Mesendoderm (in vitro differentiated cells): ENCODE data around the gene TBCE.

Source experiments
- DNase-seq: peaks from one replicate; pipeline ENCODE4 v3.0.0; 2013
- H2AK5ac ChIP-seq: 2 replicates; pipeline ENCODE4 v1.6.1; 2013; ENCODE audit warnings: low read length, inconsistent platforms
- H2BK120ac ChIP-seq: 2 replicates; pipeline ENCODE4 v1.6.1; 2013; ENCODE audit warnings: low read depth, mild to moderate bottlenecking, low read length, moderate library complexity, mixed read lengths
- H2BK15ac ChIP-seq: replicated peaks from 2 replicates; pipeline ENCODE4 v1.6.1; 2013; ENCODE audit warnings: low read depth, mild to moderate bottlenecking, moderate library complexity
- H2BK5ac ChIP-seq: 2 replicates; pipeline ENCODE4 v1.6.1; 2013; ENCODE audit warnings: low read length, inconsistent platforms
- H3K18ac ChIP-seq: 2 replicates; pipeline ENCODE4 v1.6.1; 2013; ENCODE audit warnings: mild to moderate bottlenecking, low read length, mixed read lengths
- H3K23ac ChIP-seq: one replicate; pipeline ENCODE4 v1.6.1; 2013; ENCODE audit warnings: low read length
- H3K27ac ChIP-seq: 2 replicates; pipeline ENCODE4 v1.5.1; 2013; ENCODE audit warnings: low read depth, mild to moderate bottlenecking, inconsistent platforms, low read length, moderate library complexity
- H3K27me3 ChIP-seq: 2 replicates; pipeline ENCODE4 v1.6.1; 2013; ENCODE audit warnings: low read length, control low read depth, mild to moderate bottlenecking, inconsistent platforms; ENCODE audit not compliant: insufficient read depth, poor library complexity
- H3K36me3 ChIP-seq: 2 replicates; pipeline ENCODE4 v1.6.1; 2013; ENCODE audit warnings: low read length, inconsistent platforms; ENCODE audit not compliant: control insufficient read depth, insufficient read depth
- H3K4ac ChIP-seq: one replicate; pipeline ENCODE4 v1.6.1; 2013; ENCODE audit warnings: low read depth, mild to moderate bottlenecking, low read length, moderate library complexity
- H3K4me1 ChIP-seq: 2 replicates; pipeline ENCODE4 v1.6.1; 2013; ENCODE audit warnings: low read depth, low read length, inconsistent platforms; ENCODE audit not compliant: control insufficient read depth
- H3K4me2 ChIP-seq: 2 replicates; pipeline ENCODE4 v1.6.1; 2013; ENCODE audit warnings: low read length
- H3K4me3 ChIP-seq: 2 replicates; pipeline ENCODE4 v1.5.1; 2013; ENCODE audit warnings: mild to moderate bottlenecking, low read length
- H3K56ac ChIP-seq: one replicate; pipeline ENCODE4 v1.6.1; 2013; ENCODE audit warnings: low read length
- H3K79me1 ChIP-seq: 2 replicates; pipeline ENCODE4 v1.6.1; 2013; ENCODE audit warnings: low read length, inconsistent platforms
- H3K79me2 ChIP-seq: 2 replicates; pipeline ENCODE4 v1.6.1; 2013; ENCODE audit warnings: mild to moderate bottlenecking, low read length; ENCODE audit not compliant: control insufficient read depth, insufficient read depth
- H3K9ac ChIP-seq: 2 replicates; pipeline ENCODE4 v1.6.1; 2013; ENCODE audit warnings: low read length, inconsistent platforms
- H4K5ac ChIP-seq: one replicate; pipeline ENCODE4 v1.6.1; 2013; ENCODE audit warnings: low read length
- H4K8ac ChIP-seq: one replicate; pipeline ENCODE4 v1.6.1; 2013; ENCODE audit warnings: low read depth, mild to moderate bottlenecking, control low read depth, low read length, moderate library complexity
- WGBS: extraction: QIAGEN DNeasy Blood & Tissue Kit; methylation state at CpG from one replicate; pipeline ENCODE4 v1.1.7; 2013; ENCODE audit warnings: low lambda C conversion rate, missing lambda C conversion rate; ENCODE audit not compliant: insufficient coverage; ENCODE audit errors: extremely low coverage; 5-methylcytosine and 5-hydroxymethylcytosine counted together

TBCE gene

DNA sequence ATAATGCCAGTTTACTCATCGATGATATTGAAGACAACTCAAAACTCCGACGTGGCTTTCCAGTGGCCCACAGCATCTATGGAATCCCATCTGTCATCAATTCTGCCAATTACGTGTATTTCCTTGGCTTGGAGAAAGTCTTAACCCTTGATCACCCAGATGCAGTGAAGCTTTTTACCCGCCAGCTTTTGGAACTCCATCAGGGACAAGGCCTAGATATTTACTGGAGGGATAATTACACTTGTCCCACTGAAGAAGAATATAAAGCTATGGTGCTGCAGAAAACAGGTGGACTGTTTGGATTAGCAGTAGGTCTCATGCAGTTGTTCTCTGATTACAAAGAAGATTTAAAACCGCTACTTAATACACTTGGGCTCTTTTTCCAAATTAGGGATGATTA lies 25.2 kb upstream of the TBCE start:
- no peaks in the 10 kb centered on the region for H3K79me1 ChIP-seq
- H3K36me3 ChIP-seq = no peaks in the 10 kb centered on the region
- H4K5ac ChIP-seq = no peak overlapping the region

DNA sequence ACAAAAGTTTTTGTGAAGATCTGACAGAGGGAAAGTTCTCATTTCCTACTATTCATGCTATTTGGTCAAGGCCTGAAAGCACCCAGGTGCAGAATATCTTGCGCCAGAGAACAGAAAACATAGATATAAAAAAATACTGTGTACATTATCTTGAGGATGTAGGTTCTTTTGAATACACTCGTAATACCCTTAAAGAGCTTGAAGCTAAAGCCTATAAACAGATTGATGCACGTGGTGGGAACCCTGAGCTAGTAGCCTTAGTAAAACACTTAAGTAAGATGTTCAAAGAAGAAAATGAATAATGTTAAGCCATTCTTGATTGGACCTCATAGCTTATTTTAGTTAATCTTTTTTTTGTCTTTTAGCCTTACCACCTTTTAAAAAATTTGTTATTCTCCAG lies 24.8 kb upstream of the TBCE start:
- Histone ChIP-seq H3K9ac (no peak overlapping the region), H3K18ac (no peak overlapping the region), H3K4ac (no peak overlapping the region), H3K56ac (no peak overlapping the region), H3K27ac (no peak overlapping the region), H2BK15ac (no peak overlapping the region), H4K8ac (no peak overlapping the region), H3K23ac (no peak overlapping the region), H3K36me3 (no peaks in the 10 kb centered on the region), H3K4me1 (no peaks in the 10 kb centered on the region), H2BK120ac (no peak overlapping the region), H3K79me1 (no peaks in the 10 kb centered on the region), H3K27me3 (no peaks in the 10 kb centered on the region), H2AK5ac (no peak overlapping the region), H3K79me2 (no peaks in the 10 kb centered on the region), H4K5ac (no peak overlapping the region), H3K4me3 (no peak overlapping the region), H2BK5ac (no peak overlapping the region), H3K4me2 (no peak overlapping the region)
- DNase-seq = no peak
- no CpG with 5 or more reads among the region's 3 CpGs for WGBS

More for the DNA sequence above, 25.2 kb upstream of the TBCE start:
- no peaks in the 10 kb centered on the region for H3K27me3 ChIP-seq
- no peak overlapping the region for H3K4me2 ChIP-seq
- H4K8ac ChIP-seq = no peak overlapping the region
- no CpG with 5 or more reads among the region's 6 CpGs for WGBS
- no peak overlapping the region for H3K18ac ChIP-seq
- H3K23ac ChIP-seq = no peak overlapping the region
- no peak for DNase-seq
- no peak overlapping the region for H2BK15ac ChIP-seq
- H3K4me3 ChIP-seq = no peak overlapping the region
- no peak overlapping the region for H2BK120ac ChIP-seq
- no peak overlapping the region for H3K4ac ChIP-seq
- no peak overlapping the region for H2BK5ac ChIP-seq
- no peak overlapping the region for H3K27ac ChIP-seq
- H3K56ac ChIP-seq = no peak overlapping the region
- no peak overlapping the region for H2AK5ac ChIP-seq
- H3K9ac ChIP-seq = no peak overlapping the region
- H3K79me2 ChIP-seq = no peaks in the 10 kb centered on the region
- H3K4me1 ChIP-seq = no peaks in the 10 kb centered on the region

DNA sequence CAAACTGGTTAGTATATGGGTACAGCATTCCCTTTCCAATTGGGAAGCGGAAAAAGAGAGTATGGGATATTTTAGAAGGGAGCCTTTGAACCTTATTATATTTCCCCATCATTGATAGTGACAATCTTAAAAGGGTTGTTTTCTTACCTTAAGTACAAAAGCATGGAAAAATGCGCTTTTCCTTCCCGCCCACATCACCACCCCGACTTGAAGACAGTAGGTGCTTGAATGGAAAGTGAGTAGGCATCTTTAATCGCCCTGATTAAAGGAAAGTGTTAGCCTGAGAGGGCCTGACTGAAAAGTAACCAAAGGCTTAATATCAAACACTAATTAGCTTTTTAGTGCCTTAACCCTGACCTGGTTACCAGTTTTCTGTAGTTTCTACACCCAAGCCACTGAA lies 23.5 kb upstream of the TBCE start:
- H3K4ac ChIP-seq = no peak overlapping the region
- H3K4me1 ChIP-seq = no peaks in the 10 kb centered on the region
- no peak overlapping the region for H3K9ac ChIP-seq
- no peak overlapping the region for H4K8ac ChIP-seq
- H3K79me2 ChIP-seq = no peaks in the 10 kb centered on the region
- H2BK15ac ChIP-seq = no peak overlapping the region
- H3K36me3 ChIP-seq = no peaks in the 10 kb centered on the region
- no peak overlapping the region for H3K18ac ChIP-seq
- no peaks in the 10 kb centered on the region for H3K79me1 ChIP-seq
- no peak overlapping the region for H3K56ac ChIP-seq
- H2BK120ac ChIP-seq = no peak overlapping the region
- H3K4me3 ChIP-seq = no peak overlapping the region
- no peaks in the 10 kb centered on the region for H3K27me3 ChIP-seq
- DNase-seq = no peak
- H2AK5ac ChIP-seq = no peak overlapping the region
- no peak overlapping the region for H3K23ac ChIP-seq
- no peak overlapping the region for H2BK5ac ChIP-seq
- no peak overlapping the region for H3K27ac ChIP-seq
- WGBS = no CpG with 5 or more reads among the region's 5 CpGs
- H3K4me2 ChIP-seq = no peak overlapping the region
- H4K5ac ChIP-seq = no peak overlapping the region

DNA sequence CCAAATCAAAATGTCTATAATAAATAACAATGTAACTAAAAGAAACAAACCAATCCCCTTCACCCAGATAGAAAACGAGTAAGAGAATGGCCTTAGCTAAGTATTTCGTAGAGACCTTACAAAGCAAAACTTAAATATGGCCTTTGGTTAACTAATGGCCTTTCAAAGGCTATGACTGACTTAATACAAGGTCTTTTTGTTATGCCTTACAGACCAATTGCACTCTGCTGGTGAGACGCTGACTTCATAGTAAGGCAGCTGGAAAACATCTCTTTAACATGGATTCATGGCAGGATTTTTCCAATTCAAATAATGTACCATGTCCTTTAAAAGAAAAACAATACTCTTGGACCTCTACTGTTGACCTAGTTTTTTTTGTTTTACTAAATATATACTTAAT lies 15.8 kb upstream of the TBCE start:
- no peak overlapping the region for H3K23ac ChIP-seq
- no peaks in the 10 kb centered on the region for H3K4me1 ChIP-seq
- H3K9ac ChIP-seq = no peak overlapping the region
- no peaks in the 10 kb centered on the region for H3K27me3 ChIP-seq
- no peak overlapping the region for H4K5ac ChIP-seq
- H3K18ac ChIP-seq = no peak overlapping the region
- H2AK5ac ChIP-seq = no peak overlapping the region
- no peaks in the 10 kb centered on the region for H3K79me2 ChIP-seq
- H3K4me3 ChIP-seq = no peak overlapping the region
- no peak overlapping the region for H4K8ac ChIP-seq
- H3K79me1 ChIP-seq = no peaks in the 10 kb centered on the region
- no peaks in the 10 kb centered on the region for H3K36me3 ChIP-seq
- no peak overlapping the region for H2BK120ac ChIP-seq
- no peak overlapping the region for H2BK5ac ChIP-seq
- no peak overlapping the region for H2BK15ac ChIP-seq
- no CpG with 5 or more reads among the region's 3 CpGs for WGBS
- no peak for DNase-seq
- H3K27ac ChIP-seq = no peak overlapping the region
- H3K56ac ChIP-seq = no peak overlapping the region
- H3K4ac ChIP-seq = no peak overlapping the region
- H3K4me2 ChIP-seq = no peak overlapping the region

DNA sequence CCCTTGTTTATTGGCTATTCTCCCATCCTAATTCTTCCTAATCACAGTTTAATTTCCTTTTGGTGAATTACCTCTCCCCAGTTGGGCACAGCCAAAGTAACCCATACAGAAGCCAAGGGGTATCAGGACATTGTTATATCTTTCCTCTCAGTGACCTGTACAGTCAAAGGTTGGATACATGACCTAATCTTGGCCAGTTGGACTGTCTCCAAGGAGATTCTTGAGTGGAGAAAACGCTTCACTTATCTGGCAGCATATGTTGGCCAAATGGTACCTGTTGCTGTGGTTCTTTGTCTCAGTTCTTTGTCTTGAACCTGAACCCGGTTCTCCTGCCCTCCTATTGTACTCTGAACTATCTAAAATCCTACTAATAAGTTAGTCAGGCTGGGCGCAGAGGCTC lies 15.3 kb upstream of the TBCE start:
- no peak overlapping the region for H3K23ac ChIP-seq
- no peak overlapping the region for H2BK15ac ChIP-seq
- no peaks in the 10 kb centered on the region for H3K79me2 ChIP-seq
- H3K27ac ChIP-seq = no peak overlapping the region
- H3K56ac ChIP-seq = no peak overlapping the region
- H3K36me3 ChIP-seq = no peaks in the 10 kb centered on the region
- WGBS = no CpG with 5 or more reads among the region's 3 CpGs
- H3K27me3 ChIP-seq = no peaks in the 10 kb centered on the region
- no peak overlapping the region for H3K4me2 ChIP-seq
- no peak overlapping the region for H2BK5ac ChIP-seq
- H2AK5ac ChIP-seq = no peak overlapping the region
- no peak overlapping the region for H3K4me3 ChIP-seq
- H3K9ac ChIP-seq = no peak overlapping the region
- H4K8ac ChIP-seq = no peak overlapping the region
- no peak for DNase-seq
- no peak overlapping the region for H2BK120ac ChIP-seq
- no peaks in the 10 kb centered on the region for H3K4me1 ChIP-seq
- H3K4ac ChIP-seq = no peak overlapping the region
- H3K18ac ChIP-seq = no peak overlapping the region
- no peak overlapping the region for H4K5ac ChIP-seq
- no peaks in the 10 kb centered on the region for H3K79me1 ChIP-seq

DNA sequence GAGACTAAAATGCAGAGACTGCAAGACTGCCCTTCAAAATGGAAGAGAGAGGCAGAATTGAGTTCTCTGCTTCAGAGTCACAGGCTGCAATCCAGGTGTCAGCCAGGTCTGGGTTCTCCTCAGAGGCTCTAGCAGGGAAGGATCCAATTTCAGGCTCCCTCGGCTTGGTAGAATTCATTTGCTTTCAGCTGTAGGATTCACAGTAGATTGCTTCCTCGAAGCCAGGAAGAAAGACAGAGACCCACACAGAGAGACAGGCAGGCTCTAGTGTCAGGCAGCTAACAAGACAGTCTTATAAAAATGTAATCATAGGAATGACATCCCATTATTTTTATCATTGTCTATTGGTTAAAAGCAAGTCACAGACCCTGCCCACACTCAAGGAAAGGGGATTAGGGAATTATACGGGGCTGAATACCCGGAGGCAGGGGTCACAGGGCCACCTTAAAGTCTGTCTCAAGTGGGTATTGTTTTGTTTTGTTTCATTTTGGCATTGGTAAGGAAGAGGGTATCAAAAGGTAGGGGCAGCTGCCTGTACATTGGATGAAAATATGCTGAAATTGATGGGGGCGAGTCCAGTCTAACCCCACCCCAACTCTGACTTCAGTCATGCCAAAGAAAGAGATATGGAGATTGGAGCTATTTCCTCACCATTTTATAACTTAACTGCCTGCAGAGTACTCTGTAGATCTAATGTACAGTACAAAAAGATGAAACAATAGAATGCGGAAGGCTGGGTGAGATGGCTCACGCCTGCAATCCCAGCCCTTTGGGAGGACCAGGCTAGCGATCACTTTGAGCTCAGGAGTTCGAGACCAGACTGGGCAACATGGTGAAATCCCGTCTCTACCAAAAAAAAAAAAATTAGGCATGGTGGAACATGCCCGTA lies 9.5 kb upstream of the TBCE start:
- Histone ChIP-seq H3K27me3 (no peaks in the 10 kb centered on the region), H3K9ac (no peak overlapping the region), H4K5ac (no peak overlapping the region), H3K79me2 (no peaks in the 10 kb centered on the region), H4K8ac (no peak overlapping the region), H3K56ac (peak overlapping the region; percentile 6), H2BK15ac (no peak overlapping the region), H3K79me1 (no peaks in the 10 kb centered on the region), H2BK120ac (no peak overlapping the region), H3K27ac (no peak overlapping the region), H3K4me1 (no peaks in the 10 kb centered on the region), H2BK5ac (no peak overlapping the region), H3K23ac (no peak overlapping the region), H3K4ac (no peak overlapping the region), H2AK5ac (no peak overlapping the region), H3K18ac (no peak overlapping the region), H3K4me2 (no peak overlapping the region), H3K36me3 (no peaks in the 10 kb centered on the region), H3K4me3 (no peak overlapping the region)
- WGBS = no CpG with 5 or more reads among the region's 11 CpGs
- peak; percentile 57 for DNase-seq
